ENCODE results near the gene SLC49A3.
"Not testable (repeated sequence)": the region's sequence is repeated elsewhere in the genome, so short reads cannot be mapped to it uniquely, and the experiment has no call there.

SLC49A3 gene

GRCh38 chr4:722169-722725, 33.3 kb upstream of the SLC49A3 start:
- peak in 2 of 56 donors; percentile 31 to 35 for DNase-seq

DNA sequence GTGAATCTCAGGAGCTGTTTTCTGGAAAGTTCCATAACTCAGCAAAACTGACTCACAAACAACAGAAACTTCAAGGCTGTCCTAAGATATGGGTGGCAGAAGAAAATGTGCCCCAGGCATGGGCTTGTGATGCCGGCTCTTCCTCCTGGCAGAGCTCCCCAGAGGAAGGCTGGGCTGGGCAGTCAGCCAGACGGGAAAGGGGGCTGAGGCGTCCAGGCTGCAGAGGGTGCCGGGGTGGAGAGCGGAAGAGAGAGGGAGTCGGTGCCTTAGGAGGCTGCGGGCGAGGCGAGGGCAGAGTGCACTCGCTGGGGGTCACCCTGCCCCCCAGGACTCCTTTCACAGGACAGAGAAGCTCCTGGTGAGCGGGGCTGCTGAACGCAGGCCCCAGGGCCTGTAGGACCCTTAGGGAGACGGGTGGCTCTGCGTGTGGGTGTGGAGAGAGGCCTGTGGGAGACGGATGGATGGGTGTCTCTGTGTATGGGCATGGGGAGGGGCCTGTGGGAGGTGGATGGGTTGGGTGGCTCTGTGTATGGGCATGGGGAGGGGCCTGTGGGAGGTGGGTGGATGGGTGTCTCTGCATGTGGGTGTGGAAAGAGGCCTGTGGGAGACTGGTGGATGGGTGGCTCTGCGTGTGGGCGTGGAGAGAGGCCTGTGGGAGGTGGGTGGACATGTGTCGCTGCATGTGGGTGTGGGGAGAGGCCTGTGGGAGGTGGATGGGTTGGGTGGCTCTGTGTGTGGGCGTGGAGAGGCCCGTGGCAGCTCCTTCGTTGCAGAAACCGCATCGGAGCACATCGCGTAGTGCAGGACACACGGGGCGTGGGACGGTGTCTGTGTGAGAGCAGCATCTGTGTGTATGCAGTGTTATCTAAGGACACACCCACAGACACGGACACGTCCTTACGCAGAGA, 32.6 kb upstream of the SLC49A3 start:
- peak in 10 of 56 donors; percentile 32 to 67 (median 44) for DNase-seq

- DNase-seq: no peak
Measured at GRCh38 chr4:720111-720860, 31.3 kb upstream of the SLC49A3 start.

DNA sequence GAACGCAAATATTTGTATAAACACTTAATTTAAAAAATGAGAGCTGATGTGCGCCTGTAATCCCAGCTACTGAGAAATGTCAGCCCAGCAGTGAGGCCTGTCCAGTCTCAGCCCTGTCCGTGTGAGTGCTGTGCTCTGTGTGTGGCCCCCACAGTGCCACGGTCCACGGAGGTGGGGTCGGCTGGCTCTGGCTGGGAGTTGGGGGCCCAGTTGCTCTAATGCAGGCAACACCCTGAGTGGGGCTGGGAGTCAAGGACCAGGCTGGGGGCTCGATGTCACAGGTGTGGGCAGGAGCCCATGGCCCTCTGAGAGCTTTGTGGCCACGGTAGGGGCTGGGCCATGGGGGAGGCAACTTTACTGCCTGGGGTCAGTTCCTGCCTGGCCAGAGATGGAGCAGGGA, 29.5 kb upstream of the SLC49A3 start:
- no peak for DNase-seq

DNA sequence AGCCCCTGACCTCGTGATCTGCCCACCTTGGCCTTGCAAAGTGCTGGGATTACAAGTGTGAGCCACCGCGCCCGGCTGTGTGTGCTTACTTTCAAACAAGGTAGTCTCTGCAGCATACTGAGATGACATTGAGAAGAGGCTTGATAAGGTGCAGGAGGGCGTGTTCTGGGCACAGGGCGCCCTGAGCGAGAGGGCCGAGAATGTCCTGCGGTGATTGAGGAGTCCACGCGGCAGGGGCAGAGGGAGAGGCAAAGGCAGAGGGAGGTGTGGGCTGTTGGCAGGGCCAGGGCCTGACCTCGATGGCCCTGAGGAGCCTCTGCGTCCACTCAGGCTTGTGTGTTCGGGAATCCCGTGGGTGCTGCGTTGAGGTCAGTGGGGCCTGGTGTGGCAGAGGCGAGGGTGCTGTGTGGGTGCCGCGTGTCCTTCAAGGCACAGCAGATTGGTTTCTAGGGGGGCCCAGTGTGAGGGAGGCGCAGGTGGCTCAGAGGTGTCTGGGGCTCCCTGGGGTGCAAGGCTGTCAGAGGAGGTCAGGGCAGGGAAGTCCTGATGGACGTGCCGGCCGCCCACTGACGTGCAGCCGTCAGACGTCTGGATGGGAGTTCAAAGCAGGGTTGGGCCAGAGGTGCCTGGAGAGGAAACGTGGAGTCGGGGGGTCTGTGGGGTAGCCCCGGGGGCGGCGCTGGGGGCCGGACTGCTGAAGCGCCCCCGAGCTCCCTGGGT, 28.8 kb upstream of the SLC49A3 start:
- DNase-seq: no peak

DNA sequence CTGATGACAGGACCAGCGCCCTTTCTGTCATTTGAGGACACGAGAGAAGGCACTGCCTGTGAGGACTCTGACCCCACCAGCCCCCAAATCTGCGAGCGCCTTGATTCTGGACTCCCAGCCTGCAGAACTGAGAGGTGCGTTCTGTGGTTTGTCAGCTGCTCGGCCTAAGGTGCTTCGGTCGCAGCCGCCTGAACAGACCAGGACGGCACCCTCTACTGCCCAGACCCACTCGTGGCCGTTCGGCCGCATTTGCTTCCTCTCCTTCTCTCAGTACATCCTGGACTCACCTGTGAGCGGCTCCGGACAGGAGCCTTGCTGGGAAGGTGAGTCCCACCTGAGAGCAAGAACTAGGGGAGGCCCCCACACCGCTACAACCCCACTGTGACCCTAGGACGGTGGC, 25.1 kb upstream of the SLC49A3 start:
- DNase-seq: no peak

GRCh38 chr4:712916-713632, 24.1 kb upstream of the SLC49A3 start:
- no peak for DNase-seq

DNA sequence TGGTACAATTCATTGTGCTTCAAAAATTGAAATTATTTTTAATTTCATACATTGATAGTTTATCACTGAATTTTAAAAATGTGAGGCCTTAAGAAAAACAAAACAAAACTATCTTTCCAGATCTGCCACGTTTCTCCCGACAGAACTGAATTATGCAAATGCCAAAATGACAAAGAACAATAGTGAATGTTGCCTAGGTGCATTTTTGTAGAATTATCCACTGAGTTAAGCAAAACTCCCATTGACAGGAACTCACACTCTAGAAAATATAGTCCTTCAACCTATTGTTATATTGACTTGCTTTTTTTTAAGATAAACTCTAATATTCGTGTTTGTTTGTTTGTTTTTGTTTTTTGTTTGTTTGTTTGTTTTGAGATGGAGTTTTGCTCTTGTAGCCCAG, 23.1 kb upstream of the SLC49A3 start:
- DNase-seq: no peak

DNA sequence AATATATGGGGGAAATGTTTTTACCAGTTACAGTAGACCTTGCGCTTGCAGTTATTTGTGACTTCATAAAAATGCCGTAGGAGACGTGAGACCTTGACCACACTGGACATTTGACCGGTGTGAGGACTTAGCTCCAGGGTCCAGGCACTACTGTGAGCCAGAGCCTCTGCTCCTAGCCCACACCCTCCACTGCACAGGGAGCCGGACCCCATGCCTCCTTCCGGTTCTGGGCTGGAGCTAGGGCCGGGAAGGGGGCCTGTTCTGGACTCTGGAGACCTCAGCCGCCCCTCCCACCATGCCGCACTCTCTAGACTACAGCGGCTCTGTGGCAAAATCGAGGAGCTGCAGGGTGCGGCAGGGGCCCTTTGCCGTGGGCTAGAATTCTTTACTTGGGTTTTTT, 22.0 kb upstream of the SLC49A3 start:
- no peak for DNase-seq

- no peak for DNase-seq
Measured at GRCh38 chr4:710116-710515, 21.2 kb upstream of the SLC49A3 start.

GRCh38 chr4:709348-709747, 20.4 kb upstream of the SLC49A3 start:
- no peak for DNase-seq

- DNase-seq: no peak
Measured at GRCh38 chr4:708631-708933, 19.6 kb upstream of the SLC49A3 start.

DNA sequence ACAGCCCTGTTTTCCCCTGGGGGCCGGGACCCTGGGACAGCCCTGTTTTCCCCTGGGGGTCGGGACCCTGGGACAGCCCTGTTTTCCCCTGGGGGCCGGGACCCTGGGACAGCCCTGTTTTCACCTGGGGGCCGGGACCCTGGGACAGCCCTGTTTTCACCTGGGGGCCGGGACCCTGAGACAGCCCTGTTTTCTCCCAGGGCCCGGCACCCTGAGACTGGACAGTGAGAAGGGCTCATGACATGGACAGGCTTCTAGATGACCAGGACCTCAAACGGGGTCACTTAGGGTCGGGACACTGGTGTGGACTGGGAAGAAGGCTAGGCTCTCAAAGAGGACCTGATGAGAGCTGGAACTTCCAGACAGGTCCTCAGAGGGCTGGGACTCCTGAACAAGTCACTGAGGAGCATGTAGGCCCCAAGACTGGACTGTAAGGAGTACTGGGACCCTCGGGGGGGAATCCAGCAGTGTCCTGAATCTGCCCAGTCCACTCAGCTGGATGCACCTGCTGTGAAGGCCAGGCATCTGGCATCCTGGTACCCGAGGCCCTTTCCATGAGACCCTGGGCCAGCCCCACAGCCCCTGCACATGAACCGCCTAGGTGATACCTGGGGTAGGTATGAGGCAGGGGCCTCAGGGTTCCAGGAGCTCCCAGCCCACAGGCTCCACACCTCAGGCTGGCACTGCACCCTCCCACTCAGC, 19.1 kb upstream of the SLC49A3 start:
- no peak for DNase-seq

- DNase-seq: no peak
Measured at GRCh38 chr4:706834-707598, 18.1 kb upstream of the SLC49A3 start.

- not testable (repeated sequence) for DNase-seq
Measured at GRCh38 chr4:706083-706633, 17.2 kb upstream of the SLC49A3 start.

- peak; percentile 34 to 97 (median 92) for DNase-seq
Measured at GRCh38 chr4:705278-706082, 16.5 kb upstream of the SLC49A3 start, which contains the start of gene PCGF3. PCGF3 (plus strand) TSS chr4:705832; CDS start chr4:733681, 27,849 bp downstream.

- no peak for DNase-seq
Measured at GRCh38 chr4:704971-705277, 16.0 kb upstream of the SLC49A3 start.

DNA sequence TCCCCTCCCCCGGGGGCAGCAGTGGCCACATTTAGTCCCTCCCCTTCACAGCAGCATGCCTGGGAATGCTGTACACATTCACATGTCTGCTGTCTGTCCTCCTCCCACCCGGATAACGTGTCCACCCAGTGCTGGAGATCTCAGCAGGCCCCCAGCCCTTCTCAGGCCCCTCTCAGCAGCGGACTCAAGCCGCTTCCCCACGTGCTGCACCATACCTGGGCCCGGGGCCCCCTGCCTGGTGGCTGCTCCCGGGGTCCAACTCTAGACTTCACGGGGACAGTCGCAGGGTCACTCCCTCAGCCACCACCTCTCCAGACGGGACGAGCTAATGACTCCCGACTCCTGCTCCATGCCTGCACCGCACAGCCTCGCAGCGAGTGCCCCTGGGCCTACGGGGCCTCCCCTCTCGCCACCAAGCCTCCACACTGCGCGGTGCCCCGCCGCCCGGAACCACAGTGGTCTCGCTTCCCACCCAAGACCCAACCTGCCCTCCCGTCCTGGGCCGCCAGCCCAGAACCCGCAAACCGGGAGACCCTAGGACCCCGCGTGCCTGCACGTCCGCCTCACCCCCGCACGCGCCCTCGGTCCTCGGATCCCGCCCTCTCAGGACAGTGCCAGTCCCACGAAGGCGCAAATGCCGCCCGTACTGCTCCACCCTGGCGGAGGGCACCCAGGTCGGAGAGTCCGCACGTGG, 15.4 kb upstream of the SLC49A3 start:
- DNase-seq: no peak
